ENCODE data around the gene LRRN4. TPM values are rescaled to one million over a fixed set of nuclear protein-coding genes. Genes with fewer than 3 reads are reported as not detected.

Gene LRRN4
- not detected in 2 replicates for total RNA-seq (2014; rRNA removed; shearing (Covaris generic))

- no peaks in the 10 kb centered on the region for H3K36me3 ChIP-seq
- no peaks in the 10 kb centered on the region for H3K9me3 ChIP-seq (replicated peaks)
- H3K4me1 ChIP-seq (replicated peaks): peaks cover 8% of the 10 kb centered on the region
- DNase-seq (ENCODE audit: low read depth in 1 of 2, low spot score in 2 of 2): no peak
- H3K27ac ChIP-seq: no peak within 1 kb of the TSS
- peaks cover 30% of the 10 kb centered on the region for H3K27me3 ChIP-seq (replicated peaks)
- no peak within 1 kb of the TSS for H3K4me3 ChIP-seq
Observed at GRCh38 chr20:6053776-6054688, at the start of gene LRRN4. Gene LRRN4, minus strand, starts transcription at chr20:6054060. Its CDS starts 1,261 bp downstream, at chr20:6052799.

DNA sequence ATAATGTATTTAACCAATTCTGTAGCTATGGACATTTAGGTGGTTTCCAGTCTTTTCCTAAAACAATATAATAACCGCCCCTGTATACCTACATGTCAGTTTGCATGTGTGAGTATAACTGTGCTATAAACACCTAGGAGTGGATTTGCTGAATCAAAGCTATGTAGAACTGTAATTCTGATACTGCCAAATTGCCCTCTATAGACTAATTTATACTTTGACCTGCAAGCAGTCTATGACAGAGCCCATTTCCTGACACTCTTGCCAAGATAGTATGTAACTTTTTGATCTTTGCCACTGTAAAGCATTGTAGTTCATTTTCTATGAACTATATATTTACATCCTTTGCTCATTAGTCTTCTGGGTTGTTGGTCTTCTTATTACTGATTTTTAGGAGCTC is 49.4 kb upstream of the LRRN4 start:
- Histone ChIP-seq H3K4me1 (replicated peaks) (no peaks in the 10 kb centered on the region), H3K36me3 (no peaks in the 10 kb centered on the region), H3K27me3 (replicated peaks) (no peaks in the 10 kb centered on the region), H3K27ac (no peak overlapping the region), H3K9me3 (replicated peaks) (no peaks in the 10 kb centered on the region), H3K4me3 (no peak overlapping the region)
- DNase-seq (ENCODE audit: low read depth in 1 of 2, low spot score in 2 of 2): no peak

- Histone ChIP-seq H3K4me1 (replicated peaks) (no peaks in the 10 kb centered on the region), H3K27me3 (replicated peaks) (no peaks in the 10 kb centered on the region), H3K36me3 (no peaks in the 10 kb centered on the region), H3K27ac (no peak overlapping the region), H3K4me3 (no peak overlapping the region), H3K9me3 (replicated peaks) (no peaks in the 10 kb centered on the region)
- DNase-seq (ENCODE audit: low read depth in 1 of 2, low spot score in 2 of 2): no peak
Observed at GRCh38 chr20:6101346-6101745, 47.5 kb upstream of the LRRN4 start.

DNA sequence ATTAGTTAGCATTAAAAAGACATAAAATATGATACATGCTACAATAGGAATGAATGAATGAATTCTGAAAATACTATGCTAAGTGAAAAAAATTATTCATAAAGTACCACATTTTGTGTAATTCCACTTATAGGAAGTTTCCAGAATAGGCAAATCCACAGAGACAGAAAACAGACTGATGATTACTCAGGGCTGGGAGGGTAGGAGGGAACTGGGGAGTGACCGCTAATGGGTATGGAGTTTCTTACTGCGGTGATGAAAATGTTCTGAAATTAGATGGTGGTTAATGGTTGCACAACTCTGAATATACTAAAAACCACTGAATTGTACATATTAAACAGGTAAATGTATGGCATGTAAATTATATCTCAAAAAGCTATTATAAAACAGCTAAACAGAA is 46.4 kb upstream of the LRRN4 start:
- peaks cover 2% of the 10 kb centered on the region; the same call in 1 of the 2 replicates for H3K27me3 ChIP-seq (replicated peaks)
- H3K27ac ChIP-seq: no peak overlapping the region

GRCh38 chr20:6099819-6100218 is 46.0 kb upstream of the LRRN4 start:
- no peak overlapping the region for H3K27ac ChIP-seq
- no peaks in the 10 kb centered on the region for H3K4me1 ChIP-seq (replicated peaks)
- H3K4me3 ChIP-seq: no peak overlapping the region
- H3K9me3 ChIP-seq (replicated peaks): no peaks in the 10 kb centered on the region
- DNase-seq (ENCODE audit: low read depth in 1 of 2, low spot score in 2 of 2): no peak
- peaks cover 2% of the 10 kb centered on the region; the same call in 1 of the 2 replicates for H3K27me3 ChIP-seq (replicated peaks)
- no peaks in the 10 kb centered on the region for H3K36me3 ChIP-seq

More for the DNA sequence above, 46.4 kb upstream of the LRRN4 start:
- Histone ChIP-seq H3K9me3 (replicated peaks) (no peaks in the 10 kb centered on the region), H3K4me1 (replicated peaks) (no peaks in the 10 kb centered on the region), H3K4me3 (no peak overlapping the region), H3K36me3 (no peaks in the 10 kb centered on the region)
- no peak for DNase-seq (ENCODE audit: low read depth in 1 of 2, low spot score in 2 of 2)

DNA sequence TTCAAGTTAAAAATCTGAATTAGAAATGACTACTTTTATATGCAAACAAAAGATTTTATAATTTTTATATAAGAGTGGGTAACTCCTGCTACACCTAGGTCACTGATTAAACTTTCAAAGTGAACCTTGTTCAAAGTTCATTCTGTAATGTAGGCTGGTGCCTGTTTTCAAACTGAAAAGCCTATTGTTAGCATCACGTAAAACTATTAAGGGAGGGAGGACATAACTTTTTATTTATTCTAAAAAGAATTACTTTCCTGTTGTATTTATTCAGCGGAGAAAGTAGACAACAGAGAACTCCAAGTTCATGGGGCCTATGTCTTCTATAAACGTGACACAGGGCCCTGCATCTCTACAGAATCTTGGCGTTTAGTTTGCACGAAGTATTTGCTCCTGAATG is 41.5 kb upstream of the LRRN4 start:
- DNase-seq (ENCODE audit: low read depth in 1 of 2, low spot score in 2 of 2): no peak
- H3K9me3 ChIP-seq (replicated peaks): no peaks in the 10 kb centered on the region
- no peak overlapping the region for H3K27ac ChIP-seq
- H3K4me1 ChIP-seq (replicated peaks): no peaks in the 10 kb centered on the region
- no peaks in the 10 kb centered on the region for H3K36me3 ChIP-seq
- H3K27me3 ChIP-seq (replicated peaks): peaks cover 2% of the 10 kb centered on the region; the same call in 1 of the 2 replicates
- H3K4me3 ChIP-seq: no peak overlapping the region

- peaks cover 2% of the 10 kb centered on the region; the same call in 1 of the 2 replicates for H3K27me3 ChIP-seq (replicated peaks)
- DNase-seq (ENCODE audit: low read depth in 1 of 2, low spot score in 2 of 2): no peak
- H3K9me3 ChIP-seq (replicated peaks): no peaks in the 10 kb centered on the region
- no peak overlapping the region for H3K4me3 ChIP-seq
- H3K27ac ChIP-seq: no peak overlapping the region
- H3K4me1 ChIP-seq (replicated peaks): no peaks in the 10 kb centered on the region
- H3K36me3 ChIP-seq: no peaks in the 10 kb centered on the region
Observed at GRCh38 chr20:6094565-6094964, 40.7 kb upstream of the LRRN4 start.

DNA sequence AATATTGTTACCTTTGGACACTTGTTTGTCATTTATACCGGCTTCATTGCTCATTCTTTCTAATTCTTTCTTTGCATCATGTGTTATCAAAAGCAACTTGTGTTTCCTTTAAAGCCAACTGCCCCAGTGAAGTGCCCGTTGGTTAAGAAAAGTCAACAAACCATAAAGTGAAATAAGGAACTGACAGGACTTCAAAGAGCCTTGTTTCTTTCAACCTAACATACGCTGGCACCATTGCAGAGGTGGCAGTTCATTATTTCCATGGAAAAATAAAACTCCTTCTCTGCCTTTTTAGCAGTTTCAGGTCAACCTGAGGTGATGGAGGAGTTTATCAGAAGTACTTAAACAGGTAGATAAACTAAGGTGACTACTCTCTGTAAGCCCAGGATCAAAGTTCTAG is 40.2 kb upstream of the LRRN4 start:
- no peak overlapping the region for H3K4me3 ChIP-seq
- no peak overlapping the region for H3K27ac ChIP-seq
- H3K27me3 ChIP-seq (replicated peaks): peaks cover 2% of the 10 kb centered on the region; the same call in 1 of the 2 replicates
- no peaks in the 10 kb centered on the region for H3K4me1 ChIP-seq (replicated peaks)
- no peak for DNase-seq (ENCODE audit: low read depth in 1 of 2, low spot score in 2 of 2)
- H3K36me3 ChIP-seq: no peaks in the 10 kb centered on the region
- H3K9me3 ChIP-seq (replicated peaks): no peaks in the 10 kb centered on the region

GRCh38 chr20:6091661-6092060 is 37.8 kb upstream of the LRRN4 start:
- Histone ChIP-seq H3K36me3 (no peaks in the 10 kb centered on the region), H3K9me3 (replicated peaks) (no peaks in the 10 kb centered on the region), H3K27ac (no peak overlapping the region), H3K27me3 (replicated peaks) (peaks cover 6% of the 10 kb centered on the region; the same call in 1 of the 2 replicates), H3K4me1 (replicated peaks) (no peaks in the 10 kb centered on the region), H3K4me3 (no peak overlapping the region)
- DNase-seq (ENCODE audit: low read depth in 1 of 2, low spot score in 2 of 2): no peak

GRCh38 chr20:6086868-6087267 is 33.0 kb upstream of the LRRN4 start:
- Histone ChIP-seq H3K27me3 (replicated peaks) (peaks cover 4% of the 10 kb centered on the region; the same call in 1 of the 2 replicates), H3K4me1 (replicated peaks) (no peaks in the 10 kb centered on the region), H3K9me3 (replicated peaks) (no peaks in the 10 kb centered on the region), H3K4me3 (no peak overlapping the region), H3K36me3 (no peaks in the 10 kb centered on the region), H3K27ac (no peak overlapping the region)
- no peak for DNase-seq (ENCODE audit: low read depth in 1 of 2, low spot score in 2 of 2)

DNA sequence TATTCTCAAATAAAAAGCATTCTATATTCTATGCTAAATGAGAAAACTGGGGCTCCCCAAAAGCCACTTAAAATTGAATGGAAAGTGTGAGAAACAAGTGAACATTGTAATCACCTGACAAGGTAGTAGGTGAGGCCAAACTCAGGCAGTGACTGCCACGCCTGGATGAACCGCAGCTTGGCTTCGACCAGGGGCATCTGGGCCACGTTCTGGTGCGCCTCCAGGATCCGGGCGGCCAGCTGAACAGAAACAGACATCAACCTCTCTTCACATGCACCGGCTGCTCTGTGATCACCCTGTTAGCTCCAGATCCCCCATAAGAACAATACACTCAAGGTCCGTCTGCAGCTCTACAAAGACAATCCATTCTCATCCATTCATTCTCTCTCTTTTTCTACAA is 30.1 kb upstream of the LRRN4 start:
- peaks cover 8% of the 10 kb centered on the region for H3K27me3 ChIP-seq (replicated peaks)
- DNase-seq (ENCODE audit: low read depth in 1 of 2, low spot score in 2 of 2): no peak
- H3K27ac ChIP-seq: no peak overlapping the region
- no peak overlapping the region for H3K4me3 ChIP-seq
- no peaks in the 10 kb centered on the region for H3K4me1 ChIP-seq (replicated peaks)
- no peaks in the 10 kb centered on the region for H3K36me3 ChIP-seq
- no peaks in the 10 kb centered on the region for H3K9me3 ChIP-seq (replicated peaks)

DNA sequence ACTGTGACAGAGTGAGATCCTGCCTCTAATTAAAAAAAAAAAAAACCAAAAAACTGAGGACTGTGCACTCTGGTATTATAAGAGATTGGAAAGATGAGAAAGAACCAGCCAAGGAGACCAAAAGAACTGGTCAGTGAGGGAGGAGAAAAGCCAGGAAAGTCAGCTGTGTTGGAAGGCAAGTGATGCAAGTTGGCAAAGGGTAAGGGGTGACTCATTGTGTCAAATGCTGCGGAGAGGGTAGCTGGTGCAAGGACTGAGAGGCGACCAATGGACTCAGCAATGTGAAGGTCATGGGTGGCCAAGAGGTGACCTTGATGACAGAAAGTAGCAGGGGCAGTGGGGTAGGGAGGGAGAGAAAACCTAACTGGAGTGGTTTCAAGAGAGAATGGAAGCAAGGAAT is 27.4 kb upstream of the LRRN4 start:
- H3K9me3 ChIP-seq (replicated peaks): no peaks in the 10 kb centered on the region
- no peaks in the 10 kb centered on the region for H3K36me3 ChIP-seq
- peaks cover 5% of the 10 kb centered on the region; the same call in 1 of the 2 replicates for H3K27me3 ChIP-seq (replicated peaks)
- H3K27ac ChIP-seq: no peak overlapping the region
- H3K4me1 ChIP-seq (replicated peaks): no peaks in the 10 kb centered on the region
- H3K4me3 ChIP-seq: no peak overlapping the region
- no peak for DNase-seq (ENCODE audit: low read depth in 1 of 2, low spot score in 2 of 2)

DNA sequence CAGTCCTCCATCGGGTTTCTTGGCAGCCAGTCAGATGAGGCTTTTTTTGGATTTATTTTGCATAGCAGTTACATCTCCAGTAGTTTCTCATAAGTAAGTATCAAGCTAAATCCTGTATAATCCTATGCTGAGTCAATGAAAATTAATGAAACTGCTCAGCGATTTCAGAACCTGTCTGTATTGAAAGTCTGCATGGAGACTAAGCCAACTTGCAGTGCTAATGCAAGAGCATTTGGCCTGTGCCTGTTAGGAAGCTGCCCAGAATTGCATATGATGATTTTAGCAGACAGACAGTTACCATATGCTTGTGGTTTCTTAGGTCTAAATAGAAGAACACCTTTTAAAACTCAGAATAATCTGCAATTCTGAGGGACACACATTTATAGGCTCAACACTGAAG is 25.2 kb upstream of the LRRN4 start:
- no peak overlapping the region for H3K27ac ChIP-seq

GRCh38 chr20:6075428-6076219 is 21.8 kb upstream of the LRRN4 start:
- no peaks in the 10 kb centered on the region for H3K9me3 ChIP-seq (replicated peaks)
- no peaks in the 10 kb centered on the region for H3K4me1 ChIP-seq (replicated peaks)
- H3K27me3 ChIP-seq (replicated peaks): peaks cover 5% of the 10 kb centered on the region; the same call in 1 of the 2 replicates
- no peaks in the 10 kb centered on the region for H3K36me3 ChIP-seq
- H3K27ac ChIP-seq: no peak overlapping the region
- DNase-seq (ENCODE audit: low read depth in 1 of 2, low spot score in 2 of 2): no peak
- no peak overlapping the region for H3K4me3 ChIP-seq

More for the DNA sequence above, 25.2 kb upstream of the LRRN4 start:
- Histone ChIP-seq H3K36me3 (no peaks in the 10 kb centered on the region), H3K9me3 (replicated peaks) (no peaks in the 10 kb centered on the region), H3K27me3 (replicated peaks) (peaks cover 5% of the 10 kb centered on the region; the same call in 1 of the 2 replicates), H3K4me1 (replicated peaks) (no peaks in the 10 kb centered on the region), H3K4me3 (no peak overlapping the region)
- no peak for DNase-seq (ENCODE audit: low read depth in 1 of 2, low spot score in 2 of 2)
